PC-3 (cell line): ENCODE data around the gene PLPPR1. TPM values are rescaled to one million over a fixed set of nuclear protein-coding genes. Genes with fewer than 3 reads are reported as not detected.

ENCODE experiments used
- ATAC-seq: fragments of 200-7000 bp; cut with Tn5 transposase; 2 replicates; pipeline ENCODE4 v1.9.1; 2020; ENCODE audit warnings: mild to moderate bottlenecking, moderate library complexity
- BruUV-seq: library from RNA; stranded (reverse); fragments of 400-500 nt; replicated peaks from 2 replicates; lab custom pipeline; 2021; lab: Mats Ljungman, UMichigan
- CTCF ChIA-PET: fragments of 300-600 bp; sonication (Branson Sonifier 250); formaldehyde crosslinking; loops from one replicate; lab custom pipeline; 2022; ENCODE audit warnings: antibody characterized with exemption; lab: Charles Lee
- POLR2A ChIA-PET: fragments of 300-600 bp; sonication (Branson Sonifier 250); formaldehyde crosslinking; loops from one replicate; lab custom pipeline; 2022; ENCODE audit warnings: antibody characterized with exemption; ENCODE audit not compliant: unreplicated experiment; lab: Charles Lee
- DNase-seq: peaks from one replicate; pipeline ENCODE4 v3.0.0-alpha.2; 2015
- H2AFZ ChIP-seq: fragments of 300-600 bp; sonication (generic); 2 replicates; pipeline ENCODE4 v1.6.0; 2016; ENCODE audit warnings: antibody characterized with exemption, low read length
- H3F3A ChIP-seq: fragments of 300-600 bp; sonication (generic); one replicate; pipeline ENCODE4 v1.6.0; 2017; ENCODE audit warnings: antibody characterized with exemption, low read length, control low read depth, mild to moderate bottlenecking; ENCODE audit not compliant: unreplicated experiment
- H3K27ac ChIP-seq: fragments of 300-600 bp; sonication (generic); 2 replicates; pipeline ENCODE4 v1.5.1; 2016; ENCODE audit warnings: mild to moderate bottlenecking, low read length
- H3K27me3 ChIP-seq: fragments of 300-600 bp; sonication (generic); 2 replicates; pipeline ENCODE4 v1.6.1; 2016; ENCODE audit warnings: low read length, mixed read lengths
- H3K36me3 ChIP-seq: fragments of 300-600 bp; sonication (generic); 2 replicates; pipeline ENCODE4 v1.6.1; 2016; ENCODE audit warnings: low read depth, mixed run types, low read length, mixed read lengths
- H3K4me1 ChIP-seq: fragments of 300-600 bp; sonication (generic); 2 replicates; pipeline ENCODE4 v1.5.1; 2016; ENCODE audit warnings: low read length; ENCODE audit not compliant: insufficient read depth
- H3K4me2 ChIP-seq: fragments of 300-600 bp; sonication (generic); 2 replicates; pipeline ENCODE4 v1.6.0; 2016; ENCODE audit warnings: low read length
- H3K4me3 ChIP-seq: fragments of 300-600 bp; sonication (generic); 2 replicates; pipeline ENCODE4 v1.5.1; 2016; ENCODE audit warnings: mild to moderate bottlenecking, low read length, mixed read lengths
- H3K79me2 ChIP-seq: fragments of 300-600 bp; sonication (generic); 2 replicates; pipeline ENCODE4 v1.6.1; 2017; ENCODE audit warnings: low read length, mixed read lengths
- H3K9ac ChIP-seq: fragments of 300-600 bp; sonication (generic); 2 replicates; pipeline ENCODE4 v1.6.0; 2016; ENCODE audit warnings: mild to moderate bottlenecking, low read length
- H3K9me2 ChIP-seq: fragments of 300-600 bp; sonication (generic); replicated peaks from 2 replicates; pipeline ENCODE4 v1.6.1; 2016; ENCODE audit warnings: mixed run types, low read length, mixed read lengths
- H3K9me3 ChIP-seq: fragments of 300-600 bp; sonication (generic); 2 replicates; pipeline ENCODE4 v1.6.1; 2016; ENCODE audit warnings: low read length, mixed read lengths
- H4K20me1 ChIP-seq: fragments of 300-600 bp; sonication (generic); 2 replicates; pipeline ENCODE4 v1.6.1; 2016; ENCODE audit warnings: low read length, mixed read lengths
- CTCF ChIP-seq: fragments of 300-600 bp; sonication (generic); conservative IDR thresholded peaks from 2 replicates; pipeline ENCODE4 v1.5.1; 2017; ENCODE audit warnings: antibody characterized with exemption, low read depth, mild to moderate bottlenecking, low read length
- EZH2 ChIP-seq: fragments of 300-600 bp; sonication (generic); IDR thresholded peaks from one replicate; pipeline ENCODE4 v1.6.1; 2017; ENCODE audit warnings: antibody characterized with exemption, mild to moderate bottlenecking, low read length; ENCODE audit not compliant: unreplicated experiment
- EZH2phosphoT487 ChIP-seq: fragments of 300-600 bp; sonication (generic); IDR thresholded peaks from 2 replicates; pipeline ENCODE4 v1.6.1; 2018; ENCODE audit warnings: mild to moderate bottlenecking, antibody characterized with exemption, low read length, borderline replicate concordance
- intact Hi-C: fragments of 100-400 bp; cut with micrococcal nuclease; formaldehyde crosslinking; loops from 2 replicates; pipeline ENCODE4 v1.9.0; 2023
- total RNA-seq: library from RNA; depleted of rRNA; stranded (reverse); fragments of >200 nt; gene quantifications from 2 replicates; pipeline ENCODE4 v1.2.3, GENCODE V29; 2014

The PLPPR1 gene
- total RNA-seq, 1 experiment from 2014 or later: not detected

- H3K9ac ChIP-seq: no peak overlapping the region
- intact Hi-C loops: no loop called here
- CTCF ChIA-PET: no interaction called here
These were observed 133.7 kb downstream of the PLPPR1 start for GRCh38 chr9:101162231-101162630.

GRCh38 chr9:101165131-101165530, 136.6 kb downstream of the PLPPR1 start:
- H3K4me2 ChIP-seq: no peak overlapping the region
- H3K9me3 ChIP-seq: no peaks in the 10 kb centered on the region

More at GRCh38 chr9:101162231-101162630, 133.7 kb downstream of the PLPPR1 start:
- H3K27ac ChIP-seq: no peak overlapping the region
- no peak overlapping the region for H3K4me2 ChIP-seq
- H3K9me3 ChIP-seq: no peaks in the 10 kb centered on the region
- TF ChIP-seq EZH2phosphoT487: no peak
- TF ChIP-seq EZH2: no peak
- TF ChIP-seq CTCF: no peak
- H3K4me3 ChIP-seq: no peak overlapping the region
- H3F3A ChIP-seq: no peaks in the 10 kb centered on the region
- no TSS peak for BruUV-seq
- no peaks in the 10 kb centered on the region for H3K4me1 ChIP-seq
- H3K79me2 ChIP-seq: no peaks in the 10 kb centered on the region
- no peak overlapping the region for H2AFZ ChIP-seq
- H3K27me3 ChIP-seq: no peaks in the 10 kb centered on the region
- POLR2A ChIA-PET: no interaction called here
- DNase-seq (no peak), ATAC-seq (no peak)
- no peaks in the 10 kb centered on the region for H3K36me3 ChIP-seq
- H4K20me1 ChIP-seq: no peaks in the 10 kb centered on the region
- no peaks in the 10 kb centered on the region for H3K9me2 ChIP-seq

More at GRCh38 chr9:101165131-101165530, 136.6 kb downstream of the PLPPR1 start:
- no peak overlapping the region for H3K9ac ChIP-seq
- no peaks in the 10 kb centered on the region for H3K27me3 ChIP-seq
- ATAC-seq (no peak), DNase-seq (no peak)
- no peaks in the 10 kb centered on the region for H3K36me3 ChIP-seq
- H3K27ac ChIP-seq: no peak overlapping the region
- no peaks in the 10 kb centered on the region for H3K4me1 ChIP-seq
- H3K79me2 ChIP-seq: no peaks in the 10 kb centered on the region
- no peak overlapping the region for H2AFZ ChIP-seq
- intact Hi-C loops: no loop called here
- no TSS peak for BruUV-seq
- ChIA-PET POLR2A (no interaction called here), CTCF (no interaction called here)
- no peaks in the 10 kb centered on the region for H3F3A ChIP-seq
- no peaks in the 10 kb centered on the region for H3K9me2 ChIP-seq
- no peak for TF ChIP-seq EZH2phosphoT487
- no peak for TF ChIP-seq EZH2
- TF ChIP-seq CTCF: no peak
- H3K4me3 ChIP-seq: no peak overlapping the region
- no peaks in the 10 kb centered on the region for H4K20me1 ChIP-seq
